Measurements from ENCODE around the gene SHISA5. TPM values are rescaled to one million over a fixed set of nuclear protein-coding genes. Genes with fewer than 3 reads are reported as not detected.

The SHISA5 gene
- total and polyA plus RNA-seq, 10 of the 15 experiments (the other 5 are each of a cell fraction or from before 2014, with no cell fraction given): 17.1 to 148 (median 67.3) TPM

- TF ChIP-seq PAX8 (IDR thresholded peaks at IDR 0.05): no peak
- TF ChIP-seq SMC3 (IDR thresholded peaks at IDR 0.05; ENCODE audit: borderline replicate concordance, low read length): no peak
These were observed 32.8 kb upstream of the SHISA5 start (continued) for GRCh38 chr3:48536785-48537184.

- H2AFZ ChIP-seq (ENCODE audit: control insufficient read depth, low read depth, low read length): no peak overlapping the region
- intact Hi-C loops (cut with micrococcal nuclease; ENCODE audit: unreplicated experiment): no loop called here
- BruUV-seq (replicated peaks): no TSS peak
- DNase-seq (ENCODE audit: low read depth, low spot score) (no peak), ATAC-seq (no peak), FAIRE-seq (no peak)
- ChIA-PET RAD21 (ENCODE audit: unreplicated experiment) (no interaction called here), CTCF (interaction anchor here (0.6 to 0.9 kb wide), 2 partner anchors 100 to 633 kb away, joined by 3 to 4 read pairs; no protein-coding TSS in a partner anchor), SMC1A (ENCODE audit: uncharacterized antibody, unreplicated experiment) (no interaction called here), POLR2A (interaction anchor here (0.6 kb wide), 1 partner anchor 381 kb away, joined by 5 read pairs; no protein-coding TSS in a partner anchor)
- H3K27ac ChIP-seq (ENCODE audit: control insufficient read depth, insufficient read depth): no peak overlapping the region
- no peaks in the 10 kb centered on the region; the same call in 1 of the 2 replicates for H4K20me1 ChIP-seq (ENCODE audit: control insufficient read depth, insufficient read depth)
- no peak overlapping the region for H3K9ac ChIP-seq (ENCODE audit: control insufficient read depth, insufficient read depth, low read length)
- no peaks in the 10 kb centered on the region for H3K9me3 ChIP-seq (replicated peaks; ENCODE audit: control insufficient read depth, insufficient read depth, low read length)
- peaks cover 3 to 29% of the 10 kb centered on the region in 2 experiments; a peak in 2 of 4 replicates for H3K36me3 ChIP-seq (ENCODE audit: control insufficient read depth in 2 of 2, insufficient read depth in 2 of 2, low read length in 1 of 2)
- H3K4me2 ChIP-seq (ENCODE audit: control insufficient read depth, insufficient read depth): no peak overlapping the region
- H3K27me3 ChIP-seq (replicated peaks in 1 of 2; ENCODE audit: control insufficient read depth in 2 of 2, insufficient read depth in 2 of 2, low read length in 1 of 2): no peaks in the 10 kb centered on the region
- no peak overlapping the region for H3K4me3 ChIP-seq
- H3K79me2 ChIP-seq (ENCODE audit: control insufficient read depth, insufficient read depth, low read length): no peaks in the 10 kb centered on the region
- WGBS (ENCODE audit: insufficient coverage, insufficient replicate concordance, low lambda C conversion rate, missing lambda C conversion rate): 85% methylated on average over 19 of the region's 19 CpGs
- no peaks in the 10 kb centered on the region for H3K4me1 ChIP-seq (ENCODE audit: control insufficient read depth, insufficient read depth, low read length)
- in situ Hi-C loops (cut with MboI): no loop called here
- TF ChIP-seq POLR2AphosphoS2 (IDR thresholded peaks at IDR 0.05; ENCODE audit: low read depth, low read length): no peak
- no peak for TF ChIP-seq MTA2 (IDR thresholded peaks at IDR 0.05; ENCODE audit: low read depth)
- TF ChIP-seq GATAD2B (conservative IDR thresholded peaks at IDR 0.05; ENCODE audit: low read depth): no peak
- TF ChIP-seq ZNF24 (IDR thresholded peaks at IDR 0.05): no peak
- TF ChIP-seq, protein P1, sequence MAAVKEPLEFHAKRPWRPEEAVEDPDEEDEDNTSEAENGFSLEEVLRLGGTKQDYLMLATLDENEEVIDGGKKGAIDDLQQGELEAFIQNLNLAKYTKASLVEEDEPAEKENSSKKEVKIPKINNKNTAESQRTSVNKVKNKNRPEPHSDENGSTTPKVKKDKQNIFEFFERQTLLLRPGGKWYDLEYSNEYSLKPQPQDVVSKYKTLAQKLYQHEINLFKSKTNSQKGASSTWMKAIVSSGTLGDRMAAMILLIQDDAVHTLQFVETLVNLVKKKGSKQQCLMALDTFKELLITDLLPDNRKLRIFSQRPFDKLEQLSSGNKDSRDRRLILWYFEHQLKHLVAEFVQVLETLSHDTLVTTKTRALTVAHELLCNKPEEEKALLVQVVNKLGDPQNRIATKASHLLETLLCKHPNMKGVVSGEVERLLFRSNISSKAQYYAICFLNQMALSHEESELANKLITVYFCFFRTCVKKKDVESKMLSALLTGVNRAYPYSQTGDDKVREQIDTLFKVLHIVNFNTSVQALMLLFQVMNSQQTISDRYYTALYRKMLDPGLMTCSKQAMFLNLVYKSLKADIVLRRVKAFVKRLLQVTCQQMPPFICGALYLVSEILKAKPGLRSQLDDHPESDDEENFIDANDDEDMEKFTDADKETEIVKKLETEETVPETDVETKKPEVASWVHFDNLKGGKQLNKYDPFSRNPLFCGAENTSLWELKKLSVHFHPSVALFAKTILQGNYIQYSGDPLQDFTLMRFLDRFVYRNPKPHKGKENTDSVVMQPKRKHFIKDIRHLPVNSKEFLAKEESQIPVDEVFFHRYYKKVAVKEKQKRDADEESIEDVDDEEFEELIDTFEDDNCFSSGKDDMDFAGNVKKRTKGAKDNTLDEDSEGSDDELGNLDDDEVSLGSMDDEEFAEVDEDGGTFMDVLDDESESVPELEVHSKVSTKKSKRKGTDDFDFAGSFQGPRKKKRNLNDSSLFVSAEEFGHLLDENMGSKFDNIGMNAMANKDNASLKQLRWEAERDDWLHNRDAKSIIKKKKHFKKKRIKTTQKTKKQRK (IDR thresholded peaks at IDR 0.05; ENCODE audit: low read depth, low read length): no peak
- TF ChIP-seq YBX1 (IDR thresholded peaks at IDR 0.05): no peak
- TF ChIP-seq CEBPB (IDR thresholded peaks at IDR 0.05; ENCODE audit: borderline replicate concordance in 1 of 2, low read depth in 2 of 2, low read length in 2 of 2): no peak
- TF ChIP-seq, protein P2, sequence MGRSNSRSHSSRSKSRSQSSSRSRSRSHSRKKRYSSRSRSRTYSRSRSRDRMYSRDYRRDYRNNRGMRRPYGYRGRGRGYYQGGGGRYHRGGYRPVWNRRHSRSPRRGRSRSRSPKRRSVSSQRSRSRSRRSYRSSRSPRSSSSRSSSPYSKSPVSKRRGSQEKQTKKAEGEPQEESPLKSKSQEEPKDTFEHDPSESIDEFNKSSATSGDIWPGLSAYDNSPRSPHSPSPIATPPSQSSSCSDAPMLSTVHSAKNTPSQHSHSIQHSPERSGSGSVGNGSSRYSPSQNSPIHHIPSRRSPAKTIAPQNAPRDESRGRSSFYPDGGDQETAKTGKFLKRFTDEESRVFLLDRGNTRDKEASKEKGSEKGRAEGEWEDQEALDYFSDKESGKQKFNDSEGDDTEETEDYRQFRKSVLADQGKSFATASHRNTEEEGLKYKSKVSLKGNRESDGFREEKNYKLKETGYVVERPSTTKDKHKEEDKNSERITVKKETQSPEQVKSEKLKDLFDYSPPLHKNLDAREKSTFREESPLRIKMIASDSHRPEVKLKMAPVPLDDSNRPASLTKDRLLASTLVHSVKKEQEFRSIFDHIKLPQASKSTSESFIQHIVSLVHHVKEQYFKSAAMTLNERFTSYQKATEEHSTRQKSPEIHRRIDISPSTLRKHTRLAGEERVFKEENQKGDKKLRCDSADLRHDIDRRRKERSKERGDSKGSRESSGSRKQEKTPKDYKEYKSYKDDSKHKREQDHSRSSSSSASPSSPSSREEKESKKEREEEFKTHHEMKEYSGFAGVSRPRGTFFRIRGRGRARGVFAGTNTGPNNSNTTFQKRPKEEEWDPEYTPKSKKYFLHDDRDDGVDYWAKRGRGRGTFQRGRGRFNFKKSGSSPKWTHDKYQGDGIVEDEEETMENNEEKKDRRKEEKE (IDR thresholded peaks at IDR 0.05): no peak
- no peak for TF ChIP-seq CBFB (IDR thresholded peaks at IDR 0.05; ENCODE audit: low read depth)
- no peak for TF ChIP-seq CBX3 (IDR thresholded peaks at IDR 0.05; ENCODE audit: borderline replicate concordance, low read depth)
- TF ChIP-seq BMI1 (IDR thresholded peaks at IDR 0.05; ENCODE audit: borderline replicate concordance): no peak
- no peak for TF ChIP-seq POLR2AphosphoS5 (IDR thresholded peaks at IDR 0.05; ENCODE audit: low read length)
- TF ChIP-seq HDAC2 (IDR thresholded peaks at IDR 0.05): no peak
- no peak for TF ChIP-seq TCF3 (IDR thresholded peaks at IDR 0.05; ENCODE audit: borderline replicate concordance, insufficient read depth, low read depth, low read length)
- no peak for TF ChIP-seq YY1 (IDR thresholded peaks at IDR 0.05; ENCODE audit: low read depth, low read length)
- no peak for TF ChIP-seq MYB (IDR thresholded peaks at IDR 0.05; ENCODE audit: borderline replicate concordance, low read depth, low read length)
- TF ChIP-seq ESRRA (IDR thresholded peaks at IDR 0.05; ENCODE audit: low read length): no peak
These were observed 32.1 kb upstream of the SHISA5 start for GRCh38 chr3:48536116-48536515.
